ENCODE data around the gene ITGB5.

Gene ITGB5

DNA sequence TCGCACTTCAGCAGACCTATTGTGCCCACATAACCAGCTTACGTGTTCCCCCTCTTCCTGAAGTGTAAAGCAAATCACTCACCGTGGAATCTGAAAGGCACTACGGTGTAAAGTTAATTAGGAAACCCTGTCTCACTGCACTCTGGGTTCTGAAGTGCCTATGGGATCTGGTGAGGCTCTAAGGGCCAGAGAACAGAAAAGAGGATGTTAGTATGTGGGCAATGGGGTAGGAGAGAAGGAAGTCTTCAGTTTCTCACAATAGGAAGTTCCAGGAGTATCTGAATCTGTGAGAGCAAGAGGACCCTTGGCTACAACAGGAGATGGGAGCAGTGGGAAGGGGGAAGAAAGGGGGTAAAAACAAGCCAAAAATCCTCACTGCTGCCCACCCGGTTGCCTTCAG is 71.4 kb downstream of the ITGB5 start:
- no peak for DNase-seq (ENCODE audit: low read depth in 2 of 2, low spot score in 1 of 2)

DNA sequence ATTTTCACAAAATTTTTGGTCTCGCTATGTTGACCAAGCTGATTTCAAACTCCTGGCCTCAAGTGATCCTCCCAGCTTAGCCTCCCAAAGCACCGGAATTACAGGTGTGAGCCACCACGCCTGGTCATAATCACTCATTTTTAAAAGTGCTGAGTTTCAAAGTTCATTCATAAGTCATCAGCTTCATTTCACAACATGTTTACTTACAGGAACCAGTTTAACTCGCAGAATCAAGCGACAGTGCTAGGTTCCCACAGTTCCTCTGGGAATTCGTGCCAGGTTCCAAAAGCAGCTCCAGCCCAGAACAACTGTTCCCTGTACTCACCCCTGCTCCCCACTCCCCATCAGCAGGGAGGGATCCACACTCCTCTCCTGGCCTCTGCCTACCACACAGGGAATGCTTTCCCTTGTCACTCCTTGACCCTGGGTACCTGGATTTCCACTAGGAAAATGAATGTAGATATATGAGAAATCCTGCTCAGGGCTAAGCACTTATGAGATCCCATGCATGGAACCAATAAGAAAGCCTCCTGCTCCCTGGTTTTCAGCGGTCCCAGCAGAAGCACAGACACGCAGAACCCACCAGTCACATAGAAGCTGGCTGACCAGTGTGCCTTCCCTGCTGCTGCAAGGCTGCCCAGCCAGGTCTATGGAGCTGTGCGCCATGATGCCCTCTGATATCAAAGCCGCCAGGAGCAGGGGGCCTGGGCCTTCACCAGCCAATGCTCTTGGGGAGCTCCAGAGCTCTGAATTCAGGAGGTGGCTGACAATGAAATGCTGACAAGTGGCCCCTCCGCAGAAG is 72.3 kb downstream of the ITGB5 start:
- no peak for DNase-seq (ENCODE audit: low read depth in 2 of 2, low spot score in 1 of 2)

DNA sequence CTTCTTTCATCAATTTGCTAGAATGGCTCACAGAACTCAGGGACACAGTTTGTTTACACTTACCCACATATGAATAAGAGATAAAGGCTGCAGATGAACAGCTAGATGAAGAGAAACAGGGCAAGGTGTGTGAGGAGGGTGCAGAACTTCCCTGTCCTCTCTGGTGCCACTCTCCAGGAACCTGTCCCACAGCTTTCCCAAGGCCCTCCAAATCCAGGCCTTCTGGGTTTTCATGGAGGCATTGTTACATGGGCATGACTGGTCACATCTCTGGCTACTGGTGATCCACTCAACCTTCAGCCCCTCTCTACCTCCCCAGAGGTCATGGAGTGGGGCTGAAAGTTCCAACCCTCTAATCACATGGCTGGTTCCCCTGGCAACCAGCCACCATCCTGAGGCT is 73.6 kb downstream of the ITGB5 start:
- no peak for DNase-seq (ENCODE audit: low read depth in 2 of 2, low spot score in 1 of 2)

DNA sequence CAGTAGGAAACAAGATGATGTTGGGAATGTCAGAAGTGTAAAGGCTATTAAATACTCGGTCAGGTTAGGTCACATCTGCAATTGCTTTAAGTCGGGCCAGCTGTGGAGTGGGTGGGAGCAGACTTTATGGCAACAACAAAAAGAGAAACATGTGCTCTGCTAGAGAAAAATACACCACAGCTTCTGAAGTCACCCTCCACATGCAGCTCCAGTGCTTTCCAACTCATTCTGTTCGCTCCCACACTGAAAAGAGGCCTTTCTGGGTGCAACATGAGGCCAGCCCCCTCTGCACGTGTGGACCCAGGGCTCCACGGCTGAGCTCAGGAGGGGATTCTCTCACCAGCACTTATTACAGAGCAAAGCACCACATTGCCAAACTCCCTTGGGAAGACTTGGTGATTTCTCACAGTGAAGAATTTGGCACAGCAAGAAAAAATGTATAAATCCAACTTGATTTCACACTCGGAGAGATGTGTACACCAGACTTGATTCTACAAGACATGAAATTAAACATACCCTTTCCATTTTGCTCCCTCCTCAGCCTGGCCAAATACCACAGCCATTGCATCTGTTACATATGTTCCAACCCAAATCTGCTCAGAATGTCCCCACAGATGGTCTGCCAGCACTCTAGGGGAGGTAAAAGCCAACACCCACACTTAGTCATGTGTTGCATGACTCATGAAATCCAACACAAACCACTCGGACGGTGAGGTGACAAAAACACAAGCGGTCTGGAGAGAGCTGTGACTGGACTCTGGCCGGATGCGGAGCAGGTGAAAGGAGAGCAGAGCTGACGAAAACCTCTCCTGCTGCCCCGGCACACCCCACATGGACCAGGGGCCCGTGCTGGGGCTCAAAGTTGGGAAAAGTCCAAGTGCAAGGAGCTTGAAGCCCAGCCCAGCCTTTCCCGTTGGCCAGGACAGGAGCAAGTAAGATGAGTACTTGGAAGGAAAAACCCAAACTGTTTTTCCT is 74.6 kb downstream of the ITGB5 start:
- no peak for DNase-seq (ENCODE audit: low read depth in 2 of 2, low spot score in 1 of 2)

DNA sequence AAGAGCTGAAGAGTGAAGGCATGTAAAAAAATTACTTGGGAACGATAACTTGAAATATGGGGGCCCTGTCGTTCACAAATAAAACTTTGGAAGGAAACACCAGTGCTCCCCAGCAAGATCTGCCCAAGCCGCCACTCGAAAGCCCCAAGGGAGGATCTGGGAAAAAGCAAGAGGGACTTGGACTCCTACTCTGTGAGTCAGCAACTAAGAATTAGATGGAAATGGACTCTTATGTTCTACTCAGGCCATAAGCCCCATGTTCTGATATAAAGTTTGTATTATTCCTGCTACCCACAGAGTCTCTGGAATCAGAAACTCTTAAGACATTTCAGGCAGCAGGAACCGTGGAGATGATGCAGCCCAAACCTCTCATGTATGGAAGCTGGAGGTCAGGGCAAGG is 75.7 kb downstream of the ITGB5 start:
- DNase-seq (ENCODE audit: low read depth in 2 of 2, low spot score in 1 of 2): no peak

DNA sequence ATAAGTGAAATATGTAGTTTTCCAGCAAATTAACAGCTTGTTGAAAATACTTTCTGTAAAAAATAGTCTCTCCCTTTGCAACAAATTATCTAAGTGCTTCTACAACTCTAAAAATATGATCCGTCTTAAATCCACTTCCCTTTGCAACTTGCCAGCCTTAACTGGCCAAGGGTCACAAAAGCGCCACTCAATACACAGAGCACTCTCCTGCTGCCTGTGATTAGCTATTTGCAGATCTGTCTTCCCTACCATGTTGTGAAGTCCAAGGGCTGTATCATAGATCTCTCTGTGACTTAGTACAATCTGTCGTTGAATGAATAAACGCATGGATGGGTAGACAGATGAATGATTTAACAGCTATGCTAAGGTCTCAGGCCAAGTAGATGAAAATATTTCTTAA is 76.2 kb downstream of the ITGB5 start:
- no peak for DNase-seq (ENCODE audit: low read depth in 2 of 2, low spot score in 1 of 2)

DNA sequence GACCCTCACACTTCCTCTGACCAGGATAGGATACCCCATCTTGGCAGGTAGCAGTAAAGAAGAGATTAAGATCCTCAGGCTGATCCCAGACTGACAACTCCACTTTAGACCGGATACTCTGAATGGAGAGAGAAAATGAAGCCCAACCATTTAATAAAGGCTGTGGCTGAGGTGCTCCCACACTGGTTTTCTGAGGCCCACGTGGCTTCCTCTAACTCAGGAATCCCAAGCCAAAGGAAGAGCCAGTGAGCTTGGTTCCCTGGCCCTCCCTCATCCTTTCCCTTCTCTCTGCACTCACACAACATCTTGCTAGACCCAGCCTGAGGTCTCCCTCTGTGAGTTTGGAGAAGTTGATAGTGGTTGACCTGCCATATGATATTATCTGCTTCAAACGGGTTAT is 78.1 kb downstream of the ITGB5 start:
- no peak for DNase-seq (ENCODE audit: low read depth in 2 of 2, low spot score in 1 of 2)

DNA sequence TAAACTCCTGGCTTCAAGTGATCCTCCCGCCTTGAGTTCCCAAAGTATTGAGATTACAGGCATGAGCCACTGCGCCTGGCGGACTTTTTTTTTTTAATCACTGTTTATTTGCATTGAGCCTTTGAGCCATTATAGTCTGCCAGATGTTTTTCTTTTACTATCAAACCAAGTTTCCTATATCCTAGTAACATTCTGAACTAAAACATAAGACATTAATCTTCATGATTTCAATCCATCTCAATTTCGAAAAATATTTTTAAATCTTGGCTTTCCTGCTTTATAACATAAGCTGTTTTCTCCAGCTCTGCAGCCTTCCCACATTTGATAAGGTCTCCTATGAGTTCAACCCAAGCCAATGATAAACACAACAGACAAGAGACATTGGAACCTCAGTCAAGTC is 81.5 kb downstream of the ITGB5 start:
- no peak for DNase-seq (ENCODE audit: low read depth in 2 of 2, low spot score in 1 of 2)

DNA sequence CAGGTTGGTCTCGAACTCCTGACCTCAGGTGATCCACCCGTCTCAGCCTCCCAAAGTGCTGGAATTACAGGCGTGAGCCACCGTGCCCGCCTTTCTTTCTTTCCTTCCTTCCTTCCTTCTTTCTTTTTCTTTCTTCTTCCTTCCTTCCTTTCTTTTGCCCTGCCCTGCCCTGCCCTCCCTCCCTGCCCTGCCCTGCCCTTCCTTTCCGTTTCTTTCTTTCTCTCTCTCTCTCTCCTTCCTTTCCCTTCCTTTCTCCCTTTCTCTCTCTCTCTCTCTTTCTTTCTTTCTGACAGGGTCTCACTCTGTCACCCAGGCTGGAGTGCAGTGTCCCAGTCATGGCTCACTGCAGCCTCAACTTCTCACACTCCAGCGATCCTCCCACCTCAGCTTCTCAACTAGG is 82.3 kb downstream of the ITGB5 start:
- no peak for DNase-seq (ENCODE audit: low read depth in 2 of 2, low spot score in 1 of 2)

DNA sequence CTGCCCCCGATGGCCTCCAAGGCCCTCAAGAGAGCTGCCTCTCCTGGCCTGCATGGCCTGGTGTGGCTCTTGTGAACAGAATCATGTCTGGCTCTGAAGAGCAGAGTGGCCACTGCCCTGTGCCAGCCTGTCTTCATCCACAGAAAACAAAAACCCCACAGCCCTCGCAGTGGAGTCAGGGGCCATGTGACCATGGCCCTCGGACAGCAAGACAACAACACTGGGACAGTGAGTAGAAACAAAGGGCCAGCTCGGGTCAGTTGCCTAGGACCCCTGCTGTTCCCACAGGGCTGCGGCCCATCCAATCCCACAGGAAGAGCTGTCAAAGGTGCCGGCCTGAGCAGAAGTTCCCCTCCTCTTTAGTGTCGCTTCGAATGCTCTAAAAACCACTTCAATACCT is 84.5 kb downstream of the ITGB5 start:
- no peak for DNase-seq (ENCODE audit: low read depth in 2 of 2, low spot score in 1 of 2)

DNA sequence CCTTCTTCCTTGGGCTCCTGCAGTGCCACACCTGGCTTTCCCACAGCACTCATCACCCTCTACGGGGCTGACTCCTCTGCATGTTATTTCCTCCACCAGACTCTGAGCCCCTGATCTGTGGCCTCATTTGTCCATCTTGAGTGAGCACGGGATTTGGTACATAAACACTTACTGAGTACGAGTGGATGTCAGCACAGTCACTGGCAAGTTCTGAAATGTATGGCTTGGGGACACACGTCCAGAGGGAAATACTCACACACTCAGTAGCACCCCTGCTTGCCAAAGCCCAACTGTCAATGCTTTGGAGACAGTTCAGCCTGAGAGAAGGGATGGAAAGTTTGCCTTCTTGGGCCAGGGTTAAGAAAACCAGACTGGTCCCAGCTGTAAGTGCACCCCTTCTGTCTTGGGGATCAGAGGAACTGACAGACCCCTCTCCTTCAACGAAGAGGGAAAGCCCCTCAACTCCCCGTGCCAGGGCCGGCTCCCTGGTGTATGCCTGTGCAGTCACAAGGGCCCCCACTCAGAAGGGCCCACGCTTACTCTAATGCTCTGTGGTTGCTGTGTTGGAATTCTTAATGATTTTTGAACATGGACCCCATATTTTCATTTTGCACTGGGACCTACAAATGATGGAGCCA is 85.0 kb downstream of the ITGB5 start:
- no peak for DNase-seq (ENCODE audit: low read depth in 2 of 2, low spot score in 1 of 2)

DNA sequence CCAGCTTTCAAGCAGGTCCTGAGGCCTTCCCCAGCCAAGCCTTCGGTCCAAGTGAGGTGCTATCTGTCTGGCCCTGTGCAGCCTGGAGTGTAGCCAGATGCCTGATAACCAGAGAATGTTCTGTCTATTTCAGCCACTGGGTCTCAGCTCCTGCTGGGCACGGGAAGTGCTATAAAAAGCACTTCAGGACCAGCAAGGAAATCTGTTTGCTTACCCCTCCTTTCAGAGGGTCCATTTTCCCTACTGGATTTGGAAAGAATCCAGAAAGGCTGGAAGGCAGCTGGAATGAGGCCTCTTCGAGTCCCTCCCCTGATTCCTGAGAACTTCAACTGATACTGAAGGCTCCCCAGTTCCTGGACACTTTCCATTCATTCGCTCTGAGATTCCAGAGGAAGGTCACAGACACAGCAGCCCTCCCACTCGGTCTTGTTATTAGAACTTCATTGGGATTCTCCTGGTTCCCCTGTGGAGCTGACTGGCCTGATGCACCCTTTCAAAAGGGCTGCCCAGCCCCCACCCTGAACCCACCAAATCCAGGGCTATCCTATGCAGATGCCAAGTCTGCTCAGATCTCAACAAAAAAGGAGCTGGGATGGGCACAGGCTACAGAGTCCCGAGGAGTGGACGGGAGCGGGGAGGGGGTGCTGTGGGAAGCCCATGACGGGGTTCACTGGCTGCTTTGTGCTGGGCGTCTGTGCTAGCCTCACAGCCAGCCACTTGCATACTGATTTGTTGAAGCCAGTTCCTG is 86.5 kb downstream of the ITGB5 start:
- DNase-seq (ENCODE audit: low read depth in 2 of 2, low spot score in 1 of 2): no peak

DNA sequence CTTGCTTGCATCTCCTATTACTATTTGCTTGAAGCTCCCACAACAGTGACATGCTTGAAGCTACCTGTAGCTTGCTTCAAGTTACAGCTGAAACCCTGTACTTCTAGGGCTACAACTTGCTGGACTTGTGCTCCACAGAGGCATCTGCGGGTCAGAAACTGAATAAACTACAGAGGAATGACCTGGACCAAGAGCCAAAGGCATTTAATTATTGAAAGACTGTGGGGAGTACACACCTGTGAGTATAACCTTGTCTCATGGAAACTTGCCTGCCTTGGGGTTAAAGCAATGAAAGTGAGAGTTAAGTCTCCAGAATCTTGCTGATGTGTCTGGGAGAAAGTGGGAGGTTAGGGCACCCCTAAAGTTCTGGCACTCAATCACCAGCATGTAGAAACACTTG is 87.1 kb downstream of the ITGB5 start:
- DNase-seq (ENCODE audit: low read depth in 2 of 2, low spot score in 1 of 2): no peak

DNA sequence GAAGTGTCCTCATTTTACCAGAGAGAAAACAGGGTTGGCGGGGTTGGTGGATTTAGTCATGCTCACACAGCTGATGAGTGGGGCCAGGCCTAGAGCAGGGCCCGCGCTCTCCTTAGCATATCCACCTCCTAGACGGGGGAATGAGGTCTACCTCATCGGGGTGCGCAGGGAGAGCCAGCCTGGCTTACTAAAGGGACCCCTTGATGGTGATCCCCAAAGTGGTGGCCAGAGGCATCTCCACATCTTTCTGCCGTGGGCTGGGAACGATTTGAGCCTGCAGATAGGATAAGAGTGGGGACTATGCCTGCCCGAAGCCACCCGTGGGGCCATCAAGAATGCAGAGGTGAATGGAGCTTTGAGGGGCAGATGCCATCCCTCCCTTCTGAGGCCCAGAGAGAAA is 87.5 kb downstream of the ITGB5 start:
- DNase-seq (ENCODE audit: low read depth in 2 of 2, low spot score in 1 of 2): no peak

DNA sequence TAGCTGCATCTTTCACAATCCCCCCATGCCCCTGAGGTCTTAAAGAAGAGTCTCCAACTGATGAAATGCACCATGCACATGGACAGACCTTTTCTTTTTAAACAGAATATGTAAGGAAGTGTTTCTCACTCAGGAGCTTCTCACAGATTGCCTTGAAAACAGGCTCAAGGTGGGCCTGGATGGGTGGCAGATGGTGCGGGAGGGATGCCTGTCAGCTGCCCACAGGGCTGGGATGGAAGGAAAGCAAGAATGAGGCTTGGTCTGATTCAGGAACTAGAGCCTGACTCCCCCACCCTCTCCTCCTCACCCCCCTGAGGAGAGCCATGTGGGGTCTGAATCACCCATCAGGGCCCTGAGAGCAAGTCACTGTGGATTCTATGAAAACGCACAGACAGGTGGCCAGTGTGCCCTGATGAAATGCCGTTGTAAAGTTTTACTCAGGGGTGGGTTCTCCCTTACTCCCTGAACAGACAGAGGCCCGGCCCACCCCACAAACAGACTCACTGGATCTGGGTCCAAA is 89.7 kb downstream of the ITGB5 start:
- DNase-seq (ENCODE audit: low read depth in 2 of 2, low spot score in 1 of 2): no peak

DNA sequence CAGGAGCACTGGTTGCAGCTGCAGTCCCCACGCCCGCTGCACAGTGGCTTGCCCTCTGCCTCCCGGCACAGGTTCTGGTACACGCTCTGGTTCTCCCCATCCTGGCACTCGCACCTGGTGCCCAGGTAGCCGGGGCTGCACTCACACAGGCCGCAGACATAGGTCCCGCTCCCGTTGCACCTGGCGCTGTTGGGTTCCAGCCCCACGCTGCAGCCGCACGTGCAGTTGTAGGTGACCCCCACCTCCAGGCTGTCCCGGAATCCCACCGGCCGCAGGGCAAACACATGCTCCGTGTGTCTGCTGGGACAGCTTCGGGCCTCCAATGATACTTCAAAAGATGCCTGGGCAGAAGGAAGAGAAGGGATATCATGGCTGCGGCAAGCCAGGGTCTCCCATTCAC is 90.7 kb downstream of the ITGB5 start:
- DNase-seq (ENCODE audit: low read depth in 2 of 2, low spot score in 1 of 2): no peak

DNA sequence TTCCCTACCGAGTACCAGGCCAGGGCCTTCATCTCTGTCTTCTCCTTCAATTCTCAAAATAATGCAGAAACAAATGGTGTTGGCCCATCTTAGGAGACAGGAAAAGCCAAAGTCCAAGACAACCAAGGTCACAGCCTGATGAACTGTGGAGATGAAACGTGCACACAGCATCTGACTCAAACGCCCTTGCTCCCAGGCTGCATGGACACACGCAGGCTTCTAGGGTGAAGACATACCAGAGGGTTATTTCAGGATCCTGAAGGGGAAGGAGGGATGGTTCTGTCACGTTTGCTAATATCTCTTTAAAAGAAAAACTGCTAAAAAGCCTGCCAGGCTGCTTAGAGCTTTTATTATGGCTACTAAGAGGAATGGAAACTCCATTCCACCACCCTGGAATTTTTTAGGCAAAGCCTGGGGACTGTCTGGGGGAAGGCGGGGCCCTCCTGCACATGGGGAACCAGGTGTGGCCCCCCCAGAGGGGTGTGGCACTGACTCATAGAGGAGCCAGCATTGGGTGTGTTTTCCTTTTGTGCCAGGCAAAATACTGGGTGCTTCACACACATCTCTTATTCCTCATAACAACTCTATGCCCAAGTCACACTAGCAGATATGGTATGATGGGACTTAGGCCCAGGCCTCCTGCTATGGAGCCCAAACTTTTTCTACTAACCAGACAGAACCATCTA is 94.0 kb downstream of the ITGB5 start:
- no peak for DNase-seq (ENCODE audit: low read depth in 2 of 2, low spot score in 1 of 2)

DNA sequence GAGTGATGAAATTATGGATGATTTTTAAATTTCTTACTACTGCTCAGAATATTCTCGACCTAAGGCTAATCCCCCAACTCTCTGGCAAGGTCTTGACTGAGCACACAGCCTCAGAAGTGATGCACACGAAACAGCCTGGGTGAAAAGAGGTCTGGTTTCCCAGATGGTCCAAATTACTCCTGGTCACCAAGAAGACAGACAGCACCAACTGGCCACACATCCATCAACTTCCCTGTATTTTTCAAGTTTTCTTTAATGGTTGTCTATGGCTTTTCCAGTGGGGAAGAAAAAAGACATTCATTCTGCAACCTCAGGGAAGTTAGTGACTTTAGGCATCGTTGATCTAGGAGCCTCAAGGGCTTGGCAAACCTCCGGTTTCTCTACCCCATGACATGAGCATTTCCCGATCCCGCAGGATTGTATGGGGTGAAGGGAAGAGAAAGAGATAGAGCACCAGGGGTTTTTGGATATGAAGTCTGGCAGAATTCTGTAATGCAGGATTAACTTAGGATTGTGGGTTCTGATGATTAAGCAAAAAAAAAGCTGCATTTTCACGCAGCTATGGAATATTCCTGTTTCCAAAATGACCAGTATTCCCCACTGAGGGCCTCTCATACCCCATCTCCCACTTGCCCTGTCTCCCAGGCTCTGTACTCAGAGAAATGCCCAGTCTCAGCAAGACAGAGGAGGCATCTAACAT is 94.7 kb downstream of the ITGB5 start:
- no peak for DNase-seq (ENCODE audit: low read depth in 2 of 2, low spot score in 1 of 2)

DNA sequence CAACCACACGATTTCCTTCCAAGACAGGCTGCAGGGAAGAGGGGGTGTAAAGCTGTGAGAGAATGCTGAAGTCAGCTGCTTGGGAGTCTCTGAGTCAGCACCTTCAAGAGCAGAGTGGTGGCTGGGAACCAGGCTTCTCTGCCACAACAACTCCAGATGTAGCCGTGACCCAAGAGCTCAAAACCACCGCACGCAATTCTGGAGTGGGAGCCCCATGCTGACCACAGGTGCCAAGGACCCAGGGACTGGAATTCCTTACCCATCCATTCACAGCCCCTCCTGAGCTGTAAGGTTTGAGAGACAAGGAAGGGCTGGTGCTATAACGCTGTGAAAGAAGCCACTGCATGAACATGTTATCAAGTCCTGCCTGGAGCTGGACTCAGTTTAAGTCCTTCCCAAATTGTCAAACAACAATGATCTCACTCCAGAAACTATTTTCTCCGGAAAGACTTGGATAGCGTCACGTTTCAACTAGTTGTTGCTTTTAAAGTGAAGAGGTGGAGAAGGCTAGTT is 95.5 kb downstream of the ITGB5 start:
- DNase-seq (ENCODE audit: low read depth in 2 of 2, low spot score in 1 of 2): no peak

DNA sequence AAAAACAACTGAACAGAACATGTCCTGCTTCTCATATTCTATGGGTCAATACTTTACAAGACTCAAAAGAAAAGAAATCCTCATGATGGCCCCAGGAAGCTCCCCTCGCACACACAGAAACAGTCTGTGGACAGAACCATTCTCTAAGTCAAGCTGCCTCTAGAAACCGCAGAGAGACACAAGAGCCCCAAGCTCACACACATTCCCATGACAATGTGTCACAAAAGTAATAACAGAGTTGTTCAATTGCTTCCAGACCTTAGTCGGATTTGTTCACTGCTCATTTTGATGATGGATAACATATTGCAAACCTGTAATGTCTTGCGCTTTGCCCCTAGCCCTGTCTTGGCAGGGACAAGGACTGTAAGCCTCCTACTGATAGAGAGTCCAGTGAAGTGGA is 96.0 kb downstream of the ITGB5 start:
- no peak for DNase-seq (ENCODE audit: low read depth in 2 of 2, low spot score in 1 of 2)

Measured in stimulated activated CD8-positive, alpha-beta memory T cell treated with anti-CD3 and anti-CD28 coated beads, Interleukin-4, amount 100 ng/mL, for 1 hour (primary cell).